B cell (primary cell): Measurements from ENCODE around the gene LRRC8E.

ENCODE experiments used
- EZH2 ChIP-seq: IDR thresholded peaks from 2 replicates; pipeline ENCODE4 v1.6.1; 2012; ENCODE audit warnings: borderline replicate concordance, low read depth, mild to moderate bottlenecking, moderate library complexity, low read length; ENCODE audit not compliant: insufficient read depth, poor library complexity, severe bottlenecking
- TF ChIP-seq, protein P1 (sequence below): fragments of 200-600 bp; IDR thresholded peaks from one replicate; pipeline ENCODE4 v1.8.0; 2022; ENCODE audit warnings: antibody characterized with exemption, mild to moderate bottlenecking

DNA sequence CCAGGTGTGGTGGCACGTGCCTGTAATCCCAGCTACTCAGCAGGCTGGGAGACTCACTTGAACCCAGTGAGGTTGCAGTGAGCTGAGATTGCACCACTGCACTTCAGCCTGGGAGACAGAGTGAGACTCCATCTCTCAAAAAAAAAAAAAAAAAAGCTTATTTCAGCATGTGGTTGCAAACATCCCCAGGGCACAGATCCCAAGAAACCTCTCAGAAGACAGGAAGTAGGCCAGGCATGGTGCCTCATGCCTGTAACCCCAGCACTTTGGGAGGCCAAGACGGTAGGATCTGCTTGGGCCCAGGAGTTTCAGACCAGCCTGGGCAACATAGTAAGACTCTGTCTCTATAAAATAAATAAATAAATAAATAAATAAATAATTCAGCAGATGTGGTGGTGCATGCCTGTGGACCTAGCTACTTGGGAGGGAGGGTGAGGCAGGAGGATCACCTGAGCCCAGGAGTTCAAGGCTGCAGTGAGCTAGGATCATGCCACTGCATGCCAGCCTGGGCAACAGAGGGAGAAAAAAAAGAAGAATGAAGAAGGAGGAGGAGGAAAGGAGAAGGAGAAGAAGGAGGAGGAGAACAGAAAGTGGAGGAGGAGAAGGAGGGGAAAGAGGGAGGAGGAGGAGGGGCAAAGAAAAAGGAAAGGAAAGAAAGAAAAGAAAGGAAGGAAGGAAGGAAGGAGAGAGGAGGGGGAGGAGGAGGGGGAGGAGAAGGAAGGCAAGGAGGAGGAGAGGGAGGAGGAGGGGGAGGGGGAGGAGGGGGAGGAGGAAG lies 4.3 kb upstream of the LRRC8E start:
- TF ChIP-seq, protein P1, sequence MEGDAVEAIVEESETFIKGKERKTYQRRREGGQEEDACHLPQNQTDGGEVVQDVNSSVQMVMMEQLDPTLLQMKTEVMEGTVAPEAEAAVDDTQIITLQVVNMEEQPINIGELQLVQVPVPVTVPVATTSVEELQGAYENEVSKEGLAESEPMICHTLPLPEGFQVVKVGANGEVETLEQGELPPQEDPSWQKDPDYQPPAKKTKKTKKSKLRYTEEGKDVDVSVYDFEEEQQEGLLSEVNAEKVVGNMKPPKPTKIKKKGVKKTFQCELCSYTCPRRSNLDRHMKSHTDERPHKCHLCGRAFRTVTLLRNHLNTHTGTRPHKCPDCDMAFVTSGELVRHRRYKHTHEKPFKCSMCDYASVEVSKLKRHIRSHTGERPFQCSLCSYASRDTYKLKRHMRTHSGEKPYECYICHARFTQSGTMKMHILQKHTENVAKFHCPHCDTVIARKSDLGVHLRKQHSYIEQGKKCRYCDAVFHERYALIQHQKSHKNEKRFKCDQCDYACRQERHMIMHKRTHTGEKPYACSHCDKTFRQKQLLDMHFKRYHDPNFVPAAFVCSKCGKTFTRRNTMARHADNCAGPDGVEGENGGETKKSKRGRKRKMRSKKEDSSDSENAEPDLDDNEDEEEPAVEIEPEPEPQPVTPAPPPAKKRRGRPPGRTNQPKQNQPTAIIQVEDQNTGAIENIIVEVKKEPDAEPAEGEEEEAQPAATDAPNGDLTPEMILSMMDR, result no peak
- TF ChIP-seq EZH2, result no peak
